ENCODE data around the gene DNAJB9.
A peak's percentile ranks its signal among the peaks of the same experiment; 100 is the strongest.

DNA sequence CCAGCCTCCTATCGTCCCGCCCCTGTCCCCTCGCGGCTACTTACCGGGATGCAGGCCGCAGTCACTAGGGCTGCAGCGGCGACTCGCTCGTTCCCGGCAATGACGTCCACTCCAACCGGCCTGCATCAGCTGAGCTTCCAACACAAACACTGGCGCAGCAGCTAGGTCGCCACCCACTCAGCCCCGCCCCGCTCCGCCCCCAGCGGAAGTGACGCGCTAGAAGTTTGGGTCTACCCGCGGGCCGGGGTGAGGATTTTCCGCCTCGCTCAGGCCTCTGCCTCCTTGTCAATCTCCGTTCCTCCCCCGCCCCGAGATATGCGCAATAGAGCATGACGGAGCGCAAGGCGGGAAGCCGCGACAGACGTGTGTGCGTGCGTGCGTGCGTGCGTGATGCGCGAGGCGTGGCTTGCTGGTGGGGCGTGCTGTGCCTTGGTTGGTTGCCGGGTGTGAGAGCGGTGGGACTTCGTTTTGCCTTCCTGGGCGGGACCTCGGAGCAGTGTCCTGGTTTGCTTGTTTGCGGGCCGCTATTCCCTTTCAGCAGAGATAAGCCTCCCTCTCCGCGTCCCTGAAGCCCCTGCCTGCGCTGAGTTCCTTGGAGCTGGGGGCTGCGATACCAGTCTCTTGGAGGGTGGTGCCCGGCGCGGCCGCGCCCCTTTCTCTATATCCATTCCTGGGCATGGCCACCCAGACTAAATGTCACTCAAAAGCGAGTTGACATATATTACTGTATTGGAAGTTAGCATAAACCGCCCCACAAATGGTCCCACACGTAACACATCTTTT, 43.5 kb upstream of the DNAJB9 start, which contains the start of gene PNPLA8:
- TF ChIP-seq, protein P1, sequence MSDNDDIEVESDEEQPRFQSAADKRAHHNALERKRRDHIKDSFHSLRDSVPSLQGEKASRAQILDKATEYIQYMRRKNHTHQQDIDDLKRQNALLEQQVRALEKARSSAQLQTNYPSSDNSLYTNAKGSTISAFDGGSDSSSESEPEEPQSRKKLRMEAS (IDR thresholded peaks at IDR 0.05): peak; percentile 92
- TF ChIP-seq EP300 (IDR thresholded peaks at IDR 0.05; ENCODE audit: borderline replicate concordance) (no peak), RAD21 (IDR thresholded peaks at IDR 0.05; ENCODE audit: low read depth) (no peak), YY1 (IDR thresholded peaks at IDR 0.05; ENCODE audit: low read depth) (no peak), TAF1 (IDR thresholded peaks at IDR 0.05; ENCODE audit: low read depth) (peak; percentile 41; the same call in 1 of the 2 replicates)
- TF ChIP-seq, protein P2, sequence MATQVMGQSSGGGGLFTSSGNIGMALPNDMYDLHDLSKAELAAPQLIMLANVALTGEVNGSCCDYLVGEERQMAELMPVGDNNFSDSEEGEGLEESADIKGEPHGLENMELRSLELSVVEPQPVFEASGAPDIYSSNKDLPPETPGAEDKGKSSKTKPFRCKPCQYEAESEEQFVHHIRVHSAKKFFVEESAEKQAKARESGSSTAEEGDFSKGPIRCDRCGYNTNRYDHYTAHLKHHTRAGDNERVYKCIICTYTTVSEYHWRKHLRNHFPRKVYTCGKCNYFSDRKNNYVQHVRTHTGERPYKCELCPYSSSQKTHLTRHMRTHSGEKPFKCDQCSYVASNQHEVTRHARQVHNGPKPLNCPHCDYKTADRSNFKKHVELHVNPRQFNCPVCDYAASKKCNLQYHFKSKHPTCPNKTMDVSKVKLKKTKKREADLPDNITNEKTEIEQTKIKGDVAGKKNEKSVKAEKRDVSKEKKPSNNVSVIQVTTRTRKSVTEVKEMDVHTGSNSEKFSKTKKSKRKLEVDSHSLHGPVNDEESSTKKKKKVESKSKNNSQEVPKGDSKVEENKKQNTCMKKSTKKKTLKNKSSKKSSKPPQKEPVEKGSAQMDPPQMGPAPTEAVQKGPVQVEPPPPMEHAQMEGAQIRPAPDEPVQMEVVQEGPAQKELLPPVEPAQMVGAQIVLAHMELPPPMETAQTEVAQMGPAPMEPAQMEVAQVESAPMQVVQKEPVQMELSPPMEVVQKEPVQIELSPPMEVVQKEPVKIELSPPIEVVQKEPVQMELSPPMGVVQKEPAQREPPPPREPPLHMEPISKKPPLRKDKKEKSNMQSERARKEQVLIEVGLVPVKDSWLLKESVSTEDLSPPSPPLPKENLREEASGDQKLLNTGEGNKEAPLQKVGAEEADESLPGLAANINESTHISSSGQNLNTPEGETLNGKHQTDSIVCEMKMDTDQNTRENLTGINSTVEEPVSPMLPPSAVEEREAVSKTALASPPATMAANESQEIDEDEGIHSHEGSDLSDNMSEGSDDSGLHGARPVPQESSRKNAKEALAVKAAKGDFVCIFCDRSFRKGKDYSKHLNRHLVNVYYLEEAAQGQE (IDR thresholded peaks at IDR 0.05; ENCODE audit: low read depth): no peak
